Measurements from ENCODE around the gene FXR1. TPM values are rescaled to one million over a fixed set of nuclear protein-coding genes. Genes with fewer than 3 reads are reported as not detected.

Gene FXR1
- total RNA-seq, 1 experiment from 2014 or later, result 126 TPM

GRCh38 chr3:180979961-180980360, 67.5 kb downstream of the FXR1 start:
- Histone ChIP-seq H3K4me3 (ENCODE audit: low read depth, low read length) (no peak overlapping the region), H3K27me3 (replicated peaks; ENCODE audit: control insufficient read depth, insufficient read depth, low read length) (no peaks in the 10 kb centered on the region), H3K36me3 (ENCODE audit: control insufficient read depth, insufficient read depth, low read length) (no peaks in the 10 kb centered on the region; the same call in 1 of the 2 replicates), H3K9me3 (no peaks in the 10 kb centered on the region), H3K4me1 (peaks cover 4% of the 10 kb centered on the region; the same call in 1 of the 2 replicates)
- no peak overlapping the region for H3K4me3 Mint-ChIP-seq (ENCODE audit: unreplicated experiment)
- H3K4me1 Mint-ChIP-seq (ENCODE audit: low read depth, unreplicated experiment), result no peaks in the 10 kb centered on the region
- H3K9me3 Mint-ChIP-seq (ENCODE audit: unreplicated experiment), result no peaks in the 10 kb centered on the region
- no TSS peak for BruUV-seq (replicated peaks)
- H3K27me3 Mint-ChIP-seq (ENCODE audit: insufficient read depth, unreplicated experiment), result no peaks in the 10 kb centered on the region
- ChIA-PET POLR2A (no interaction called here), CTCF (no interaction called here)
- TF ChIP-seq CTCF (IDR thresholded peaks at IDR 0.05; ENCODE audit: insufficient read depth in 1 of 2, low read depth in 1 of 2, low read length in 1 of 2, severe bottlenecking in 1 of 2, unreplicated experiment in 1 of 2), result no peak
- H3K27ac Mint-ChIP-seq (ENCODE audit: unreplicated experiment), result no peak overlapping the region
- intact Hi-C loops (cut with micrococcal nuclease; ENCODE audit: unreplicated experiment), result loop anchor here (10.0 kb wide), 1 partner anchor 175 kb away; no protein-coding TSS in a partner anchor
- no peak for DNase-seq
- peaks cover 24% of the 10 kb centered on the region for H3K36me3 Mint-ChIP-seq (ENCODE audit: insufficient read depth, unreplicated experiment)

GRCh38 chr3:180980611-180981010, 68.1 kb downstream of the FXR1 start:
- no peaks in the 10 kb centered on the region for H3K27me3 ChIP-seq (replicated peaks; ENCODE audit: control insufficient read depth, insufficient read depth, low read length)
- intact Hi-C loops (cut with micrococcal nuclease; ENCODE audit: unreplicated experiment), result loop anchor here (10.0 kb wide), 1 partner anchor 176 kb away; no protein-coding TSS in a partner anchor
- ChIA-PET POLR2A (interaction anchor here (0.6 kb wide), 1 partner anchor 747 kb away, joined by 4 read pairs; no protein-coding TSS in a partner anchor), CTCF (no interaction called here)
- H3K27ac Mint-ChIP-seq (ENCODE audit: unreplicated experiment), result no peak overlapping the region
- H3K4me1 ChIP-seq, result peaks cover 4% of the 10 kb centered on the region; the same call in 1 of the 2 replicates
- no peaks in the 10 kb centered on the region for H3K27me3 Mint-ChIP-seq (ENCODE audit: insufficient read depth, unreplicated experiment)
- H3K4me3 Mint-ChIP-seq (ENCODE audit: unreplicated experiment), result no peak overlapping the region
- no peak for TF ChIP-seq CTCF (IDR thresholded peaks at IDR 0.05; ENCODE audit: insufficient read depth in 1 of 2, low read depth in 1 of 2, low read length in 1 of 2, severe bottlenecking in 1 of 2, unreplicated experiment in 1 of 2)
- BruUV-seq (replicated peaks), result no TSS peak
- H3K4me3 ChIP-seq (ENCODE audit: low read depth, low read length), result no peak overlapping the region
- H3K36me3 Mint-ChIP-seq (ENCODE audit: insufficient read depth, unreplicated experiment), result peaks cover 24% of the 10 kb centered on the region
- no peaks in the 10 kb centered on the region for H3K9me3 Mint-ChIP-seq (ENCODE audit: unreplicated experiment)
- H3K36me3 ChIP-seq (ENCODE audit: control insufficient read depth, insufficient read depth, low read length), result no peaks in the 10 kb centered on the region; the same call in 1 of the 2 replicates
- no peak for DNase-seq
- no peaks in the 10 kb centered on the region for H3K4me1 Mint-ChIP-seq (ENCODE audit: low read depth, unreplicated experiment)
- no peaks in the 10 kb centered on the region for H3K9me3 ChIP-seq

- no peak overlapping the region for H3K4me3 Mint-ChIP-seq (ENCODE audit: unreplicated experiment)
- POLR2A ChIA-PET, result no interaction called here
- Histone ChIP-seq H3K9me3 (no peaks in the 10 kb centered on the region), H3K27me3 (replicated peaks; ENCODE audit: control insufficient read depth, insufficient read depth, low read length) (no peaks in the 10 kb centered on the region), H3K36me3 (ENCODE audit: control insufficient read depth, insufficient read depth, low read length) (no peaks in the 10 kb centered on the region; the same call in 1 of the 2 replicates), H3K4me1 (peaks cover 4% of the 10 kb centered on the region; the same call in 1 of the 2 replicates), H3K4me3 (ENCODE audit: low read depth, low read length) (no peak overlapping the region)
- no peaks in the 10 kb centered on the region for H3K27me3 Mint-ChIP-seq (ENCODE audit: insufficient read depth, unreplicated experiment)
- no peak for TF ChIP-seq CTCF (IDR thresholded peaks at IDR 0.05; ENCODE audit: insufficient read depth in 1 of 2, low read depth in 1 of 2, low read length in 1 of 2, severe bottlenecking in 1 of 2, unreplicated experiment in 1 of 2)
- H3K4me1 Mint-ChIP-seq (ENCODE audit: low read depth, unreplicated experiment), result no peaks in the 10 kb centered on the region
- DNase-seq, result no peak
- peaks cover 19% of the 10 kb centered on the region for H3K36me3 Mint-ChIP-seq (ENCODE audit: insufficient read depth, unreplicated experiment)
- CTCF ChIA-PET, result no interaction called here
- BruUV-seq (replicated peaks), result no TSS peak
- intact Hi-C loops (cut with micrococcal nuclease; ENCODE audit: unreplicated experiment), result loop anchor here (10.0 kb wide), 1 partner anchor 177 kb away; no protein-coding TSS in a partner anchor
- no peaks in the 10 kb centered on the region for H3K9me3 Mint-ChIP-seq (ENCODE audit: unreplicated experiment)
- no peak overlapping the region for H3K27ac Mint-ChIP-seq (ENCODE audit: unreplicated experiment)
Measured at GRCh38 chr3:180981912-180982311, 69.4 kb downstream of the FXR1 start.
